ENCODE results near the gene MT1A.
A peak's percentile ranks its signal among the peaks of the same experiment; 100 is the strongest.
"Not testable (repeated sequence)": the region's sequence is repeated elsewhere in the genome, so short reads cannot be mapped to it uniquely, and the experiment has no call there.

Gene MT1A

GRCh38 chr16:56610017-56610608, 28.4 kb upstream of the MT1A start:
- peak; percentile 89 for DNase-seq (ENCODE audit: low read depth)

DNA sequence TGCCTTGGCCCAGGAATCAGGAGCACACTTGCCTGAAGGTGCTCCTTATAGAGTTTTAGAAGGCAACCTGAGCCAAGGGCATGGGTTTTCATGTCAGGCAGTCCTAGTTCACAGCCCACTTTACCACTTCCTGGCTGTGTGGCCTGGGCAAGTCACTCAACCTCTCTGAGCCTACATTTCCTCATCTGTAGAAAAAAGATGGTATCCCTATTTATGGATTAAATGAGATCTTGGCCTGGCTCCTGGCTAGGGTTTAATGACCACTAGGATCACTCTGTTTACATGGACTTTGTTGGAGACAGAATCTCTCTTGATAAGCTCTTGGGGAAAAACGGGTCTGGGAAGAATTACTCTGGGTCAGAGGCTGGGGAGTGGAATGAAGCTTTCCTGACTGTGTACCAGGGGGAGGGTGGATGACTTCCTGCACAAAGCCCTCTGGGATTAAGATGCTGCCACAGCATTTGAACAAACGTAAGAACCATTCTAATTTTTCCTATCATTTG, 27.8 kb upstream of the MT1A start:
- peak; percentile 73 for DNase-seq (ENCODE audit: low read depth)

GRCh38 chr16:56611281-56611833, 27.1 kb upstream of the MT1A start:
- peak; percentile 64 for DNase-seq (ENCODE audit: low read depth)

DNA sequence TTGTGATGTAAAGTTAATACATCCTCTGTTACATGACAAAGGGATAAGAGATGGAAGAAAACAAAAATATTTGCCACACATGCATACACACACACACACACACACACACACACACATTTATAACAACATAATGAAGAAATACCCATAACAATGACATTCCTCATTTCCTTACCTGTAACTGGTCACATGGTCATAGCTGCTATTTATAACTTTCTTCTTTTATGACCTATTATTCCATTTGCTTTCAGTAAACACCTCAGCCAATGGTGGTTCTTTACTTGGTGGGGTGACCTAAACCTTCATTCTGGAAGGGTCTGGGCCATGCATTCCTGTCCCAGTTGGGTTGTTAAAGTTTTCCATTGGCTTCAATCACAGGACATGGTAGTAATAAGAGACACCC, 24.8 kb upstream of the MT1A start:
- no peak for DNase-seq (ENCODE audit: low read depth)

DNA sequence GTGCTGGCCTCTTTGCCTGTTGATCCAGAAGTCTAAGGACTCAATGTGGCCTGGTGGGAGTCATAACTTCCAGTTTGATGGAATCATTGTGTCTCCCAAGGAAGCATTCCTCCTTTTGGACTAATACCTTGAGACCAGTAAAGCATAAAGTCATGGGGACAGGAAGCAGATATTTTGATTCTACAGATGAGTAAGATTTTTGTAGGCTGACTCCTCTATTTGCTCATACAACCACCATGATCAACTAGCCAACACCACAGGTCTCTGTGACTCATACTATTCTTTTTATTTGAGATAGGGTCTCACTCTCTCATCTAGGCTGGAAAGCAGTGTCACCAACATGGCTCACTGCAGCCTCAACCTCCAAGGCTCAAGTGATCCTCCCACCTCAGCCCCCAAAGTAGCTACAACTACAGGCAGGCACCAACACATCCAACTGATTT, 23.9 kb upstream of the MT1A start:
- DNase-seq (ENCODE audit: low read depth) = peak; percentile 85

DNA sequence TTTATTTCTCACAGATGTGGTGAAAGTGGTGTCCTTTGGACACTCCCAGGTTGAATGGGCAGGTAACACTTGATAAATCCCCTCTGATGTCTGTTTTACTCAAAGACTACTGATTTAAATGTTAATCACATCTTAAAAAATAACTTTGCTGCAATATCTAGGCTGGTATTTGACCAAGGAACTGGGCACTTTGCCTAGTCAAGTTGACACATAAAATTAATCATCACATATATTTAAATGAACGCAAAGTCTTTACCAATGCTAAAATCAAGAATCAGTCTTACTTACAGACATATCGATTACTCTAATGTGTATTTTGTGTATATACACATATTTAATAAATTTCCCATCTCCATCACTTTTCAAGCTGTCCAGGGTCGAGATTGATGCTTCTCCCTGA, 23.1 kb upstream of the MT1A start:
- DNase-seq (ENCODE audit: low read depth) = peak; percentile 70

DNA sequence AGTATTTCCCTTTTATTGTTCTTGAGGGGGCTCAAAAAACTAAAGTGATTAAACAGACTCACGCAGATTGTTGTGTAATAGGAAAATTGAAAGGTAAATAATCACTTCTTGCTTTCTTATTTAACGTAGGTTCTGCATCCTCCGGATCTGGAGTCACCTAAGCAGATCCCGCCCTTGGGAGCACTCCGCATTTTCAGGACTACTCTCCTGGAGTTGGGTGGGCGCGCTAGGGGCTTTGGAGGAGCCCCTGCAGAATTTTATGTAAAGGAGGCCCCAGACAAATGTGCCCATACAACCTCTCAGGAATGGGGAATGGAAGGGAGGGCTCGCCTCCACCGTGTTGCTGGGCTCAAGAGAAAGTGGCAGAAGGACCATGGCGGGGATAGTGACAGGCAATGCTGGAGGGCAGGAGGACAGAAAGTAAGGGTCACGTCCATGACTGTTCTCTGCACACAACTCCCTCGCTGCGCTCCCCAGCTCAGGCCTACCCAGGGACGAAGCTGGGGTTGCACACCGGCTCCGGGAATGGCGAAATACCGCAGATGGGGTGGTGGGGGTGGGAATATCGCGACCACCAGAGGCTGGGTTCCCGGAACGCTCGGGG, 21.8 kb upstream of the MT1A start:
- DNase-seq (ENCODE audit: low read depth) = no peak

GRCh38 chr16:56617212-56618085, 21.0 kb upstream of the MT1A start:
- peak; percentile 73 for DNase-seq (ENCODE audit: low read depth)

- no peak for DNase-seq (ENCODE audit: low read depth)
Measured at GRCh38 chr16:56618138-56618537, 20.3 kb upstream of the MT1A start.

DNA sequence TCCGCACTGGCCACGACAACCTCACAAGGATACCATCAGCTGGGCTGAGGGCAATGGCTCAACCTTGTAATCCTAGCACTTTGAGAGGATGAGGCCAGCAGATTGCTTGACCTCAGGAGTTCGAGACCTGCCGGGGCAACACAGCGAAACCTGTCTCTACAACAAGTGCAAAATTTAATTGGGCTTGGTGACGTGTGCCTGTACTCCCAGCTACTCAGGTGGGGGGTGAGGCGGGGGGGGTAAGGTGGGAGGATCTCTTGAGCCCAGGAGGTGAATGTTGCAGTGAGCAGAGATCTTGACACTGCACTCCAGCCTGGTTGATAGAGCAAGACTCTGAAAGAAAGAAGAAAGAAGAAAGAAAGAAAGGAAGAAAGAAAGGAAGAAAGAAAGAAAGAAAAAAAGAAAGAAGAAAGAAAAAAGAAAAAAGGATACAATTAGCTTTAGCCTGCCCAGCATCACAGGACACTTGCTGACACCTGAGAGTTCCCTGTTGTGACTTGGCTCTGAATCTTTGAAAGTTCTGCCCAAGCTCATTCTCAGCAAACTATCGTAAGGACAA, 18.0 kb upstream of the MT1A start:
- no peak for DNase-seq (ENCODE audit: low read depth)

GRCh38 chr16:56621665-56622445, 16.6 kb upstream of the MT1A start:
- not testable (repeated sequence) for DNase-seq (ENCODE audit: low read depth)

GRCh38 chr16:56623184-56623583, 15.3 kb upstream of the MT1A start:
- DNase-seq (ENCODE audit: low read depth) = not testable (repeated sequence)

DNA sequence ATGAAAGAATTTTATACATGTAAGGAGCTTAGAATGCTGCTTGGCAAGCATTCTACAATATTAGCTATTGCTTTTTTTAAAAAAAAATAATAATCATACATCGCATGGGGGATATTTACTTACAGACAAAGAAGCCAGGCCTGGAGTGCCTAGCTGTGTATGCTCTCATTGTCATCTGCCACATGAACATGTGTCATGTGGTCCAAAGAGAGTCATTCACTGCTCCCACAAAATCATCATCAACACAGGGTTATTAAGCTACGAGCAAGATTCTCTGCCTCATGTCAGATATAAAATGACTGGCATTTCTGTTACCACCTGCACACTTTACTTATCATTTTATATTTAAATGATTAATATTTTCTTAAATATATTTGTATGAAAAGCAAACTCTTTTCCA, 14.8 kb upstream of the MT1A start:
- DNase-seq (ENCODE audit: low read depth) = no peak

- peak; percentile 88 for DNase-seq (ENCODE audit: low read depth)
Measured at GRCh38 chr16:56625140-56625942, 13.1 kb upstream of the MT1A start, which contains the start of gene MT1E. TSS of gene MT1E (plus strand) at chr16:56625781. CDS start at chr16:56625852, 71 bp downstream.

GRCh38 chr16:56625943-56626654, 12.4 kb upstream of the MT1A start:
- DNase-seq (ENCODE audit: low read depth) = peak; percentile 76

GRCh38 chr16:56626685-56627084, 11.8 kb upstream of the MT1A start:
- no peak for DNase-seq (ENCODE audit: low read depth)

- DNase-seq (ENCODE audit: low read depth) = peak; percentile 16
Measured at GRCh38 chr16:56628486-56629350, 9.7 kb upstream of the MT1A start.

DNA sequence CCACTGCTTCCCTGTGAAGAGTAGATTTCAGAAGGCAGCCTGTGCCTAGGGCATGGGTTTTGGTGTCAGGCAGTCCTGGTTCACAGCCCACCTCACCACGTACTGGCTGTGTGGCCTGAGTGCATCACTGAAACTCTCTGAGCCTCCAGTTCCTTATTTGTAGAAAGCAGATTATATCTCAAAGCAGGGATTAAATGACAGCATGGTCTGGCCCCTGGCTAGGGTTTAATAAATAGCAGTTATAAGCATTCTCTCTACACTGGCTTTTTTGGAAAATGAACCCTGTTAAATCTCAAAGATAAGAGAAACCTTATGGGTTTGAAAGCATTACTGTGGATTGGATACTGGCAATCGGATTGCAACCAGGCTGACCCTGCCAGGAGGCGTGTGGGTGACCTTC, 8.9 kb upstream of the MT1A start:
- no peak for DNase-seq (ENCODE audit: low read depth)

DNA sequence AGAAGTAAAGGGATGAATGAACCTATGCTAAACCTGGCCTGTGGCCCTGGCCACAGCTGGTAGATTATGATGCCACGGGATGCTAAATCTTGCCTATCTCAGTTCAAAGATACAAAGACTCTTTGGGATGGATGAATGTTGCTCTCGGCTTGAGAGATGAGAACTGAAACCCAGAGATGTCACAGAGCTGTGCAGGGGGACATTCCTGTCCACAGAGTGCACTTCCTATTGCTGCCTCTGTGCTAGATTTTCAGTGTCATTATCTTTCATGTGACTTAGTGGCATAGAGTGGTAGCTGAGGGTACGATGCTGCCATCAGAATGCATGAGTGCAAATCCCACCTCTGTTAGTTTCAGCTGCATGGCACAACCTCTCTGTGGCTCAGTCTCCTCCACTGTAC, 8.3 kb upstream of the MT1A start:
- DNase-seq (ENCODE audit: low read depth) = no peak

Measured in EH (cell line).